ENCODE data around the gene SMIM28.

SMIM28 gene

DNA sequence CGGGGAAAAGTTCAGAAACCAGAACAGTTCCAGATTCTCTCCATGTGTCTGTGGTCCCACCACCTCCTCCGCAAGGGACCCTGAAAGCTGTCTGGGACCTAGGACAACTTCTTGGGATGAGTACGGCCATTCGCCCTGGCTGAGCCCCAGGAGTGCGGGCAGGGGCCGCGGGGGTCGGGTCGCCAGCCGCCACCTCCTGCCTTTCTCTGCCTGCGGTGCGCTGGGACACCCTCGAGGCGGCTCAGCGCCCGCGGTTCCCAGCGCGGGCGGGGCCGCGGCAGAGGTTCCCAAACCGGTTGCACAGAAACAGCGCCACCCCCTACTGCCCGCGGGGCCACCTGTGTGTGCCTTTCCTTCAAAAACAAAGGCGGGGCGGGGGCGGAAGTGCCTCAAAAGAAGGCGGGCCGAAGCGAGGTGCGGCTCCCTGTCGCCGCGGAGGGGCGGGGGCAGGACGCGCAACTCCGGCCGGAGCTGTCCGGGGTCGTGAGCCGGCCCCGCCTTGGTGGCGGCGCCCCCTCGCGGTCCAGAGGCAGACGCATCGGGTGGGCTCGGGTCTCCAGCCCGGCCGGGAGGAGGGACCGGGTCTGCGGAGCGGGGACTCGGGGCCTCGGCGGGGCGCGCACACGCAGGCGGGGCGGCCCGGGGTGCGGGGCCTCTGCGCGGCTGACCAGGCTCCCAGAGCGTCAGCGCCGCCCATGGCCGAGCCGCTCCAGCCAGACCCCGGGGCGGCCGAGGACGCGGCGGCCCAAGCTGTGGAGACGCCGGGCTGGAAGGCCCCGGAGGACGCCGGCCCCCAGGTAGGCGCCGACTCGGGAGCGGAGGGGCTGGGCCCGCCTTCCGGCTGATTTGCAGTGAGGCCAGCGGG lies 26.3 kb downstream of the SMIM28 start, which contains the start of gene HEBP2 (continued):
- TF ChIP-seq FEZF1 (tag by site-specific recombination; IDR thresholded peaks at IDR 0.05): peak; percentile 59
- TF ChIP-seq ZNF112 (tag by site-specific recombination; IDR thresholded peaks at IDR 0.05): no peak
- no peak for TF ChIP-seq ZNF223 (tag by site-specific recombination; IDR thresholded peaks at IDR 0.05)
- TF ChIP-seq ZNF16 (tag by site-specific recombination; IDR thresholded peaks at IDR 0.05; ENCODE audit: low read depth): no peak
- TF ChIP-seq ZNF555 (tag by site-specific recombination; conservative IDR thresholded peaks at IDR 0.05): no peak
- no peak for TF ChIP-seq TRIM28 (IDR thresholded peaks at IDR 0.05; ENCODE audit: borderline replicate concordance, low read length)
- no peak for TF ChIP-seq ZNF324 (tag by site-specific recombination; IDR thresholded peaks at IDR 0.05)
- peak; percentile 59 for TF ChIP-seq ZSCAN30 (tag by site-specific recombination; IDR thresholded peaks at IDR 0.05)
- TF ChIP-seq SP3 (tag by site-specific recombination; IDR thresholded peaks at IDR 0.05): peak; percentile 84
- no peak for TF ChIP-seq ZNF658 (tag by site-specific recombination; IDR thresholded peaks at IDR 0.05)
- TF ChIP-seq KLF17 (tag by site-specific recombination; IDR thresholded peaks at IDR 0.05): peak; percentile 40; the same call in 1 of the 2 replicates
- no peak for TF ChIP-seq ATF2 (tag by site-specific recombination; IDR thresholded peaks at IDR 0.05; ENCODE audit: low read depth)
- no peak for TF ChIP-seq GLI2 (tag by site-specific recombination; IDR thresholded peaks at IDR 0.05; ENCODE audit: borderline replicate concordance, low read depth)
- no peak for TF ChIP-seq ZNF133 (tag by site-specific recombination; IDR thresholded peaks at IDR 0.05)
- TF ChIP-seq ZNF791 (tag by site-specific recombination; IDR thresholded peaks at IDR 0.05): no peak
- TF ChIP-seq CTCF (tag by site-specific recombination; IDR thresholded peaks at IDR 0.05): peak; percentile 94
- TF ChIP-seq ZBTB8A (tag by site-specific recombination; IDR thresholded peaks at IDR 0.05): peak; percentile 84
- no peak for TF ChIP-seq ZNF274 (IDR thresholded peaks at IDR 0.05; ENCODE audit: low read length)
- TF ChIP-seq ZNF274 (tag by site-specific recombination; IDR thresholded peaks at IDR 0.05; ENCODE audit: borderline replicate concordance): no peak
- peak; percentile 76 for TF ChIP-seq ZNF423 (tag by site-specific recombination; IDR thresholded peaks at IDR 0.05)
- no peak for TF ChIP-seq ZNF350 (tag by site-specific recombination; IDR thresholded peaks at IDR 0.05)
- TF ChIP-seq ZBTB20 (tag by site-specific recombination; IDR thresholded peaks at IDR 0.05): peak; percentile 64; the same call in 1 of the 2 replicates
- TF ChIP-seq ZNF2 (tag by site-specific recombination; IDR thresholded peaks at IDR 0.05): no peak
- TF ChIP-seq HOXD13 (CRISPR knock-in tag; IDR thresholded peaks at IDR 0.05; ENCODE audit: borderline replicate concordance): no peak
- peak; percentile 25; the same call in 1 of the 2 replicates for TF ChIP-seq ZNF677 (tag by site-specific recombination; IDR thresholded peaks at IDR 0.05)
- no peak for TF ChIP-seq ZNF473 (tag by site-specific recombination; IDR thresholded peaks at IDR 0.05)
- TF ChIP-seq ZNF777 (tag by site-specific recombination; IDR thresholded peaks at IDR 0.05; ENCODE audit: borderline replicate concordance): no peak
- TF ChIP-seq, protein P1, sequence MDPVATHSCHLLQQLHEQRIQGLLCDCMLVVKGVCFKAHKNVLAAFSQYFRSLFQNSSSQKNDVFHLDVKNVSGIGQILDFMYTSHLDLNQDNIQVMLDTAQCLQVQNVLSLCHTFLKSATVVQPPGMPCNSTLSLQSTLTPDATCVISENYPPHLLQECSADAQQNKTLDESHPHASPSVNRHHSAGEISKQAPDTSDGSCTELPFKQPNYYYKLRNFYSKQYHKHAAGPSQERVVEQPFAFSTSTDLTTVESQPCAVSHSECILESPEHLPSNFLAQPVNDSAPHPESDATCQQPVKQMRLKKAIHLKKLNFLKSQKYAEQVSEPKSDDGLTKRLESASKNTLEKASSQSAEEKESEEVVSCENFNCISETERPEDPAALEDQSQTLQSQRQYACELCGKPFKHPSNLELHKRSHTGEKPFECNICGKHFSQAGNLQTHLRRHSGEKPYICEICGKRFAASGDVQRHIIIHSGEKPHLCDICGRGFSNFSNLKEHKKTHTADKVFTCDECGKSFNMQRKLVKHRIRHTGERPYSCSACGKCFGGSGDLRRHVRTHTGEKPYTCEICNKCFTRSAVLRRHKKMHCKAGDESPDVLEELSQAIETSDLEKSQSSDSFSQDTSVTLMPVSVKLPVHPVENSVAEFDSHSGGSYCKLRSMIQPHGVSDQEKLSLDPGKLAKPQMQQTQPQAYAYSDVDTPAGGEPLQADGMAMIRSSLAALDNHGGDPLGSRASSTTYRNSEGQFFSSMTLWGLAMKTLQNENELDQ (tag by site-specific recombination; IDR thresholded peaks at IDR 0.05; ENCODE audit: low read depth): no peak
- no peak for TF ChIP-seq HOXA7 (CRISPR knock-in tag; IDR thresholded peaks at IDR 0.05; ENCODE audit: borderline replicate concordance)
- TF ChIP-seq, protein P2, sequence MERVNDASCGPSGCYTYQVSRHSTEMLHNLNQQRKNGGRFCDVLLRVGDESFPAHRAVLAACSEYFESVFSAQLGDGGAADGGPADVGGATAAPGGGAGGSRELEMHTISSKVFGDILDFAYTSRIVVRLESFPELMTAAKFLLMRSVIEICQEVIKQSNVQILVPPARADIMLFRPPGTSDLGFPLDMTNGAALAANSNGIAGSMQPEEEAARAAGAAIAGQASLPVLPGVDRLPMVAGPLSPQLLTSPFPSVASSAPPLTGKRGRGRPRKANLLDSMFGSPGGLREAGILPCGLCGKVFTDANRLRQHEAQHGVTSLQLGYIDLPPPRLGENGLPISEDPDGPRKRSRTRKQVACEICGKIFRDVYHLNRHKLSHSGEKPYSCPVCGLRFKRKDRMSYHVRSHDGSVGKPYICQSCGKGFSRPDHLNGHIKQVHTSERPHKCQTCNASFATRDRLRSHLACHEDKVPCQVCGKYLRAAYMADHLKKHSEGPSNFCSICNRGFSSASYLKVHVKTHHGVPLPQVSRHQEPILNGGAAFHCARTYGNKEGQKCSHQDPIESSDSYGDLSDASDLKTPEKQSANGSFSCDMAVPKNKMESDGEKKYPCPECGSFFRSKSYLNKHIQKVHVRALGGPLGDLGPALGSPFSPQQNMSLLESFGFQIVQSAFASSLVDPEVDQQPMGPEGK (tag by site-specific recombination; IDR thresholded peaks at IDR 0.05): peak; percentile 88
- TF ChIP-seq ZNF184 (tag by site-specific recombination; IDR thresholded peaks at IDR 0.05): no peak

All from HEK293 (cell line).